HG03342 (cell line): ENCODE measurements around the gene THSD7B.

Experiments
- ATAC-seq: cut with Tn5 transposase; IDR thresholded peaks from one replicate; pipeline ENCODE4 v1.9.1; 2021; ENCODE audit warnings: mild to moderate bottlenecking, moderate library complexity; ENCODE audit not compliant: unreplicated experiment

Gene THSD7B

DNA sequence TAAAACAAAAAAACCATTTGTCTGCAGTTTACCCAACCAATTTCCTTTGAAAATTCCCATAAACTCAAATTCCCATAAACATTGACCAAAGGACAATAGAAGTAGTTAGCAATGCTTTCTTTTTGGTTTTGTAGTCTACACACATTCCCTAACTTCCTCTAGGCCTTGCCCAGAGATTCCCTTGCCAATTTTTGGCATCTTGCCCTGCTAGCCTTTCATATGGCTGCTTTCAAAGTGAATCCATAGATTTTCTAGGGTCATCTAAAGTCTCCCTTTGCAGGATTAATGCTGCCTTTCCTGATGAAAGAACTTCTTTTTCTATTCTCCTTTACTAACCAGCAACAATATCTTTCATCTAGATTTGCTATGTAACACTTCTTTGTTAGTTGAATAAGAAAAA, 33.4 kb downstream of the THSD7B start:
- no peak for ATAC-seq

DNA sequence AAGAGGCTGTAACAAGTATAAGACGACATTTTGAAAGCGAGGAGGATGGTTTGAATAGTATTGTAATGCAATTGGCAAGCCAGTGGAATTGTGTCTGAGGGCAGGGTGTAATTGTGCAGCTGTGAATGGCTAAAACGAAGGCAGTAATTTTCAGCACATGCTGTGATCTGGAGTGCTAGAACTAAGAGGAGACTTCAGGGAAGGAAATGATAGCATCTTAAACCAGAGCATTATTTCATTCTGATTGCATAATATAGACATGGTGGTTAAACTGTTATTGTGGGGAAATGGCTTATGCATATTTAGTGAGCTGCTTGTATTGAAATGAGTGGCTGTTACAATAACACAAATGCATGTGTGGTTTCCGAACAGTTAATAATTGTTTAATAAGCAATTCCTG, 36.3 kb downstream of the THSD7B start:
- ATAC-seq, result no peak

DNA sequence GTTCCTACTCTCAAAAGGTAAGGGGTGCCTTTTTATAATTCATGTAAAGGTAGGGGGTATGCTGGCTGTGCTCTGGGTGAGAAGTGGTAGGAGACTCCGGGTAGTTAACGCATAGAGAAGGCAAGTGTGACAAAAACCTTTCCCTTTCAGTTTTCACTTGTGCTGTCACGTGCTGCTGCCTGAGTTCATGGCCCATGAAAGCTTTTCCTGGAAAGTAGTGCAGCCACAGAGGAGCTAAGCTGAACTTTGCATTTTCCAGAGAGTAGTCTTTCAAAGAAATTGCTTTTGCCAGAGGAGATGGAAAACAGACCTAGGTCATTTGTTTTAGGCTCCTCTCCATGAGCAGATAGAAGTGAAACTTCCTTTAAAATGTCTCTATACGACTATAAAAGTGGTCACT, 44.7 kb downstream of the THSD7B start:
- ATAC-seq, result no peak

DNA sequence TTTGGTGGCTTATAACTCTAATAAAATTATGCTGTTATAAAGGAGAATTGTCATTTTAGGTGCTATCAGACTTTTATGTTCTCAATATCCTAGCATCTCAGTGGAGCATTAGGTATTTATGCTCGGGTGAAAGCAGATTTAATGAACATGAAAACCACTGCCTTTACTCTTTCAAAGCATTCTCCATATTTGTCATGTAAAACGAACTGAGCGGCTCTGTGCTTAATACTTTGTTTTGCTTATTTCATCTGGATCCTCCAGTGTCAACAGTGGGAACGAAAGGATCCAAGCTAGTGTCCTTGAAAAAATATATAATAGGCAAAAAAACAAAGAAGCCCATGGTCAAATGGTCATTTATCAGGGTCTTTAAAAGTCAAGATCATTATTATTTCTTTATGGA, 53.5 kb downstream of the THSD7B start:
- ATAC-seq, result no peak

DNA sequence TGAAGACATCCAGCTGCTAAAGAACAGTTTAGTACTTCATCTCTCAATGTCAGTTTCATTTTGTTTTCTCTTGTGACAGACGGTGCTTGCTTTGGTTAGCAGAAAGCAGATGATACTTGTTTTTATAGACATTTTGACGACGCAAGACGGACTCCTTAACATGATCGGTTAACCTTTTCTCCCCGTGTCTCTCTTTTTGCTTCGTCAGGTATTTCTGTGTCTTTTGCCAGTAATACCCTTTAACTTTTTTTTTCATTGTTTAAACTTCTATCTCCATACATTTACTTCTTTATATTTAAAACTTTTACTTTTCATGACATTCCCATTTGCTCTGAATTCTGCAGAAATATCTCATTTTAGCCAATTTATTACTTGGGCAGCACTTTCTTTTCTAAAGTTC, 57.9 kb downstream of the THSD7B start:
- no peak for ATAC-seq

DNA sequence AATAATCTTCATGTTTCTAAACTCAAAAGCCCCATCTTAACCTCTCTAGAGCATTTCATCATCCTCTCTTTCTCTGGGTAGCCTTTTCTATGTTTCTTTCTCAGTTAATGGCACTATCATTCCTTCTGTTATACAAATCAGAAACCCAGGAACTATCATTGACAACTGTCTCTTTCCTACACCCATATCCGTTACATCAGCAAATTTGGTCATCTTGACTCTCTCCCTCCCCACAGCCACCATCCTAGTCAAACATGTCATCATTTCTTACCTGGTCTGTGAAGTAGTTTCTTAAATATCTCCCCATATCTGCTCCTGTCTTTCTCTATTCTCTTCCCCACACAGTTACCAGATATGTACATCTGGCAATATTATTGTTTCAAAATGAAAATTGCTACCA, 62.8 kb downstream of the THSD7B start:
- ATAC-seq, result no peak

DNA sequence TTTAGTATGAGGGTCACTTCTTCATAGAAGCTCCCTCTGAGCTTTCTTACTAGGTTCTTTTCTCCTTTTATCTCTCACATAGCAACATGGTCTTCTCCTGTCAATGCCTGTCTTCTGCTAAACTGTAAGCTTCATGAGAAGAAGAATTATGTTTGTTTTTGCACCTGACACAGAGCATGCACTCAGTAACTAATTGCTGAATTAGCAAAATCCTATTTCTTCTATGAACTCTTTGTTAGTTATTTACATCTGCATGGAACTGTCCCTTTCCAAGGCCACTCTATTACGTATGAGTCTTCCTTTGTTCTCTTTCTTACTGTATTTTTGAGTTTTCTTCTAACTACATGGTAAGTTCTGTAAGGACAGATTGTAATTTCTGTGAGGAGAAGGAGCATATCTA, 63.4 kb downstream of the THSD7B start:
- ATAC-seq, result no peak

DNA sequence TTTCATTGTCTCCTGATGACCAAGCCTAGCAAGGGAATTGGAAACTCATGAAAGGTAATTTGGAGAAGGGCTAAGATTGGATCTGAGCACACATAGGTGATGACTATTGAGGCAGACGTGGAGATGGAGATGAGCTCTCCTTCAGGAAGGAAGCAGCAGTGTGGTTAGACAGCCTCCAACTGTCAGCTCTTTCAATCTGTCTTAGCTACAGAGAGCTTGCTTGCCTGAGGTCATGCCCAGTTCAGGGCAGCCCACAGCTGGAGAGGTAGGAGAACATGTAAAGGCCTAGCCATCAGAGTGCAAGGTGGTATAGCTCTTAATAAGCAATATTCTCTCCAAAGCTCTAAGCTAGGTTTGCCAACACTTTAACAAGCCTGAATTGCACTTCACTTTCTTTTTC, 79.2 kb downstream of the THSD7B start:
- no peak for ATAC-seq

DNA sequence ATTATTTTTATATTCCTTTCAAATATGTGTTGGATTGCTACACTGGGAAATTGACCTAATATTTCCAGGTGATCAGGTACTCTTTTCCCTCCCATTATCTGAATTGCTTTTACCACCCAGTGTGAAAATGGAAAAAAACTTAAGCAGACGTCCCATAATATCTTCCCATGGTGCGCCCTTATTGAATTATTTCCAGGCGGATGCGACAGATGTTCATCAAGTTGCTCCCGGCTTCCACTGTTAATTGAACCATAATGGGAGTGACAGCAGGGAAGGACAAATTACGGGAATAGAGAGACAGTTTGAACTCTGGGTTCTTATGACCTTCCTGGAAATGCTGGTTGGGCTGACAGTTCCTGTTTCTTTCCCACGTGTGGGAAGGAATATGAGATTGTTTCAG, 93.3 kb downstream of the THSD7B start:
- ATAC-seq, result no peak

DNA sequence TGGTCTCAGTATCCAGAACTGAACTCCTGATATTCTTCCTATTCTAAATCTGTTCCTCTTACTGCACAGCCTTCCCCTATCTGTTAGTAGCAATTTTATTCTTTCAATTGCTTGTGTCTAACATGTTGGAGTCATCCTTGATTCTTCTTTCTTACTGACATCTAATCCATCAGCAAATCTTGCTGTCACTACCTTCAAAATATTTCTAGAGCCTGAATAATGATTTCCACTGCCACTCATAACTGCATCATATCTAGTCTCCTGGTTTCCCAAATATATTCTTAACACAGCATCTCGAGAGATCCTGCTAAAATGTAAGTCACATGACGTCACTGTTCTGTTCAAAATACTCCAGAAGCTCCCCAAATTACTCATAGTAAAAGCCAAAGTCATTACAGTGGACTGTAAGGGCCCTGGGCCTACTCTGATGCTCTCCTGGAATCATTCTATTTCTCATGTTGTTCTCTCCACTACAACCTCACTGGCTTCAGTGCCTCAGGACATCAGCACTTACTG, 95.2 kb downstream of the THSD7B start:
- no peak for ATAC-seq

DNA sequence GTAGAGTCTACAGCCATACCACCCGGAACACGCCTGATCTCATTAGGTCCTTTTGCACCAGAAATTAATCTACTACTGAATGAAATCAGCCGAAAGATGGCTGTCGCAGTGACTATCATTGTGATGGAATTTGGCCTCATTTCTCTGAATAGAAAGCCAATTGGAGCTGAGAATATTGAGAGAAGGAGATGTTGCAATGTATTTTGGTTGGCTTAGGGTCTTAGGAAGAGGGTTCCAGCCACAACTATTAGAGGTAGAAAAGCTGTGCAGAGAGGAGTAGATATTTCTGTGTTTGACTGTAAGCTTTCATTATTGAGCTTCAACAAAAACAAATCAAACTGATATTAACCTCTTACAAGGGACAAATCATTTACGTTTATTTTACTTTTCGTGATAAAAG, 98.1 kb downstream of the THSD7B start:
- no peak for ATAC-seq

DNA sequence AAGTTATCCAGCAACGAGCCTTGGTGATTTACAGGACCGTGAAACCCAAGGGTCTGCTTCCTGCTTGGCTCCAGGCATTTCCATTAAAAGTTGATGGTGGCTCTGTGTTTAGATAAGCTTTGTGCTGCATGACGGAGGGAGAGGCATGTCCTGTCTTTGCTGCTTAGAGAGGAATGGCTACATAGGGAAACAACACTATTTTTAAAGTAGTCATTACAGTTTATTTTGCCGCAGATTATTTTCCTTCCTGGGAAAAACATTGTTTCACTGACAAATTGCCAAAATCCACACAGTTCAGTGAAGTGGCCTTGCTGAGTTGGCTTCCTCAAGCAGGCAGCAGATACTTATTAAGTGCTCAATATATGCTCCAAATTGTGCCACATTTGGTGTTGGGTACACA, 98.5 kb downstream of the THSD7B start:
- ATAC-seq, result no peak

DNA sequence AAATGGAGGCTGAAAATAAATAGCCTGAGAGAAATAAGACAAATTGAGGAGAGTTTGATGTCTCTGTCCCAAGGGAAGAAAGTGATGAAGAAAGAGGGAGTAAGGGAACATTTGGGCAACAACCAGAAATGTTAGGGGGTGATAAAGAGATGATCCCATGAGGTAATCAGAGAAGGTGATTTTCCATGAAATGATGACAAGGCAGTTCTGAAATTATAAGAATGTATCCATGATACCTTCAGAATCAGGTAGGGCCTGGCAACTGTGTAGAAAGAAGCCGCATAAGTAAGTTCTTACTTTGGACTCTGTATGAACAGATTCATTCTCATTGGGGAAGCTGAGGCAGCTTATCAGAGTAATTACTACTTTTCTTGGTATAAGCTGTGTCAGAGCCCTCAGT, 106.1 kb downstream of the THSD7B start:
- no peak for ATAC-seq

DNA sequence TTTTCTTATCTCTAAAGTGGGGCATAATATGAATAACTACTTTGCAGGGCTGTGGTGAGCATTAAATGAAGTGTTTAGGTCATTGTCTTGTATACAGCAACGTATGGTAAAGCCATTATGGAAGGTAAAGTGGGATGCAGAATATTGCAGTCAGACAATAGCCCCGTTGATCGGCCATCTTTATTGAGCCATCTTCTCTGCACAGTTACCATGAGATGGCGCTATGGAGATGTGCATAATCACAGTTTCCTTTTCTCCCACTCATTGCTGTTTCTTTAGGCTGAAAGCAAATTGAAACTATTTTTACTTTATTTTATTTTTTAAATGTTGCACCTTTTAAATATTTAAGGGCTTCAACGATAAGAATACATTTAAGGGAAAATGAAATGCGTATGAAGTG, 108.9 kb downstream of the THSD7B start:
- no peak for ATAC-seq

DNA sequence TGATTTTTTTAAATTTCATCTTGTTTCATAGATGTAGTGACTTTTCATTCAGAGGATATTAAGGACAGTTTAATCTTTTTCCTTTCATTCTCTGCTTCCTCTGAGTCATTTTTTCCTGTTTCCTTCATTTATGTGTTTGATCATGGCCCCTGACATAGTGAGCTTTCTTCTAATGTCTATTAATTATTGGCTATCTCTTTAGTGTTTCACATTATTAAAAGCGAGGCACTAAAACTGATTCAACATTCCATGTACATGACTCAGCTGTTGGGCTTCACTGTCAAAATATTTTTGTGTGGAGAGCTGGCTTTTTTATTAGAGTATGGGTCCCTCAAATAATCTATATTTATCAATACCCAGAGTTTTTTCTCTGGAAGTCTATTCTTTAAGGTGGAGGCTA, 125.8 kb downstream of the THSD7B start:
- ATAC-seq, result no peak

DNA sequence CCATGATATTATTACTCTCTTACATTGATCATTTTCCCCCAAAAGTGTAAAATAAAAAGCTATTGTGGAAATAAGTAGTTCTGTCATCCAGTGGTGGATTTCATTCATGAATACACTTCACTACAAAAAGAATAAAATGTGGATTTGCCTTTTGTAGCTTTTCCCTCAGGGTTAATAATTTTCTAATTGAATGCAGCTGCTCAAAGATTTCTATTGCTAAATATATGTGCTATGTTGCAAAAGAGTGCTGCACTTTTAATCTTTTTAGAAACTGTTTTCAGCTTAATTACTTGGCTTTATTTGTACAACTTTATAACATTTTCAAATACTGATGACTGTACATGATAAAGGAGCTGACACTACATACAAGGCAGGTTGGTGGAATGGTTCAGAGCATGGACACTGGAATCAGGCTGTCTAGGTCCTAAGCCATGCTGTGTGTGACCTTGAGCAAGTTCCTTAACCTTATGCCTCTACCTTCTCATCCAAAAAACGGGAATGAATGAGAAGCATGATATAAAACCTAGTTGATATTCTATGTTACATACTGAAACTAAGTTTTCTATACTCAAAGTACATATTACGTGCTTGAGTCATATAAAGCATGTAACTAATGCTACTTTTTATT, 128.8 kb downstream of the THSD7B start:
- ATAC-seq, result no peak

DNA sequence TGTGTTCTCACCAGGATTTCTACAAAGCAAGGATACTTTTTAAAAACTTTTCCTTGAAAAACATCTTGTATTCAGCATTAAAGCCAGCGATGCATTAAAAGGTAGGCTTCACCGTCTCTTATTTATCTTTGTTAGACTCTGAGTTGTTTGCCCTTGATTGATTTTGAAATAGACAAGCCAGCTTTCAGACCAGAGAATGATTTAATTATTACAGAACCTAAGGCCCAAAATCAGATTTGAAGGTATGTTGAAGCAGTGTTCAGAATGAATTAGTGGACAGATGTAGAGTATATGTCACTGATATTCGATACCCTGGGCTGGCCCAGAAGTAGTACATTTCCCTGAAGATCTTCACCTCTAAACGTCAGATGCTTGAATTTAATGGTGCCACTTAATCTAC, 136.4 kb downstream of the THSD7B start:
- no peak for ATAC-seq

DNA sequence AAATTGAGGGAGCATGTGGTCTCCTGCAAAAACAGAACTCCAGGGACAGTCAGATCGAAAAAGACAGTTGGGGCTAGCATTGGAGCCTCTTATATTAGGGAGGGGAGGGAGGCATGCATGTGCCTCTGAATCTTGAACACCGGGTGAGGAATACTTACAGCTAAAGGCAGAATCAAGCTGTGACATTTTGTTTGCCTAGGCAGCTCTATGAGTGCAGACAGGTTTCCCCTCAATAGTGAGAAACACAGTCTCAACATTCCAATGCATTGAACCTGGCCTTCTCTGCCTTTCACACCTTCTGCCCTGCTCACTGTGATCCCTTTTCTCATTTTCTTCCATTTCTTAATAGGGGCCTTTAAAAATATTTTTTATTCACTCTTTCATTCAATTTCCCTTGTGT, 140.4 kb downstream of the THSD7B start:
- no peak for ATAC-seq

DNA sequence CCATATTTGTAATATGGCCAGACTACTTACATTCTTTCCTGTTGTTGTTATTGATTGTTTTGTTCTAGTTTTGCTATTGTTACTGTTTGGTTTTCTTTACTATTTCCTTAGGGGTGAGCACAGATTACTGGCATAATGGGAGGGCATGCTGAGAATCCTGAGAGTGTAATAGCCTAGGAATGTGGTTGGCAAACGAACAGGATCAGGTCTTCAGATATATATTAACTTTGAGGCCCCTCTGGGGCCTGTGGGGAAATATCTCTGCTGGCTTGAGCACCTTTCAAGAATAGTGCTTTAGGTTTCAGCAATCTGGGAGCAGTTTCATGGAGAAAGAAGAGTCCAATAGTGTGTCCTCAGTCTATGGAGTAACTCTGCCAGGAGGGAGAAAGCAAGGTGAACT, 144.4 kb downstream of the THSD7B start:
- no peak for ATAC-seq

DNA sequence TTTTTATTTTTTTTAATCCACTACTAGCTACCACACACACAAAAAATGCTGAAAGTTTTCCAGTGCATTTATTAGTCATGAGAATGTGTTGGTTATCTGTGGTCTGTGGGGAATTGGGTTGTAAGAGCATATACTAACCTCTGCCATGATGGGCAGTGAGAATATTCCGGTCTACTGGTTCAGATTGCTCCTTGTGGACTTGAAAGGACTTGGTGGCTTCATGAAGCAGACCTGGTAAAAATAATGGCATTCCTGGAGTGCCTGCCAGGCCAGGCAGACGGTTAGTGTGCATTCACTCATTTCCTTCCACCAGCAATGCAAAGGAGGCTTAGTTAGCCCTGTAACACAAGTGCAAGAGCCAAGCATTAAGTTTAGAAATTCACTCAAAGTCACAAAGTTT, 150.8 kb downstream of the THSD7B start:
- ATAC-seq, result no peak

DNA sequence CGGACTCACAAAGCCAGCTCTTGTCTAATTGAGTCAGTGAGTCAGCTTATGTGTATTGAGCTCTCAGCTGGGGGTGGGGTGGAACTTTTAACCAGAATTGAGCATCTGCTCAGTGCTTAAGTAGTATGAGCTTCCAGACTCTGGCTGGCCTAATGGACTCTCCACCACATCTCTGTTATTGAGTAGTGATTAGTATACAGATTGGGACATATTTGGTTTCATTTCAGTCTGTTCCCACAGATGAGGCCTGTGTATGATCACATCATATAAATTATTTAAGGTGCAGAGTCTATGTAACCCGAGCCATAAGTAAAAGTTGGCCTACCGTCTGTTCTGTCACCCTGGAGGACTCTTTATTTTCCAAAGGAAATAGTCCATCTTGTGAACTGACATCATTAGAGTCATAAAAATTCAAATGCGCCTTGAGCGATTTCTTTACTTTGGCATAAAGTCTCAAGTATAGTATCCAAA, 152.1 kb downstream of the THSD7B start:
- ATAC-seq, result no peak

DNA sequence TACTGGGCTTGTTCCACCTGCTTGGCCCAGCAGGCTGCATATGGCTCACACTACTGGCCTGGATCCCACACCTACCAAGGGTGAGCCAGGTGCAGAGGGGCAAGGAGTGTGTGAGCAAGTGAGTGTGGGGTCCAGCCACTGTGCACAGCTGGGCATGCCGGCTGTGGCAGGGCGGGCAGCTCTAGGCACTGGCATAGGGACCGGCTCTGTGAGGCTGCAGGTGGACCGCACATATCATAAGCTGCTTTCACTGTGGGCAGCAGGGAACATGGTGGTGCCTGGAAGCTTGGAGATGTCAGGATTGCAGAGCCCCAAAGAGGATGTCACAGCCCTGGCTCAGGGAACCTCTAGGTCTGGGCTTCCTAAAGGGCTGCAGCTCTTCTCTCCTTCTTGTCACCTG, 154.3 kb downstream of the THSD7B start:
- ATAC-seq, result no peak

DNA sequence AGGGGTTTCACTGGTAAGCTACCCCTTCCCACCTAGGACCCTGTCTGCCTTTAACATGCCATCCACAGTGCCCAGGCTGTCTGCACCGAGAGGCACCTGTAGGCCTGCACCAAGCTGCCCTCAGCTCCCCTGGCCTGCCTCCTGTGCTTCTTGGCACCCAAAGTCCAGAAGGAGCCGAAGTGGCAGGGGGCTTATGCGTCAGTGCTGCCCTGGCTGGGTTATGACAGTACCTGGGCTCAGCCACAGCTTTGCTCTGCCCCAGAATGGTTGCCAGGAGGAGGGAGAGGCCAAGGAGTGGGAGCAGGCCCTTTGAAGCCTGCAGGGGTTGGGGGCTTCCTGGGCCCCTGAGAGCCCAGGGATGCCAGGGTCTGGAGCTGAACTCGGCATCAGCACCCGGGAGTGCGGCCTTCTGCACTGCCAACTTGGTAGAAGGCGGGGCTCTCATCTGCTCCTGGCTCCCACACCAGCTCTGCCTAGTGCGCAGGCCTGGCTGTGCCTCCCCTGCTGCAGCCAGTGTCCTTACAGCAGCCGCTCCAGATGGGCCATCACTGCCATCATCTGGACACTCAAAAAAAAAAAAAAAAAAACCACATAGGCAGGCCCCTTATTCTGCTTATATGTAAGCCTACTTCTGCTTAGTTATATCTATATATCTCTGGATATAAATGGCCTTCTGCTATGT, 155.4 kb downstream of the THSD7B start:
- no peak for ATAC-seq
